ENCODE results near the gene OR8K3. TPM values are rescaled to one million over a fixed set of nuclear protein-coding genes. Genes with fewer than 3 reads are reported as not detected.

Gene OR8K3
- total RNA-seq, 1 donor from 2014 or later: not detected

DNA sequence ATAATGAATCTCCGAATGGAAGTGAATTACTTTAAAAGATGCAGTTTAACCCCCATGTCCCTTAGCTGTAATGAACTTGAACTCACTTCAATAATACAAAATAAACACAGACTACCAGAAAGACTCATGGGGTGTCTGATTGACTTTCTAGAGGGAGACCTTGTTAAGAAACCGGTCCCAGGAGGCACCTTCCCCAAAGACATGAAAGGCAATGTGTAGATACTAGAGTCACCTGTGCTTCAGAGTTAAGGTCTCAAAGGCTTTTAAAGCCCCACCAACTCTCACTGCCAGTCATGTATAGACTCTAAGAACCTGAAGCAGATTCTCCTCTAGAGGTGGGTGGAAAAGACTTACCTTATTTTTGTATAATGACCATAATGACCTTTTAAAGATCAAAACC, 39.0 kb downstream of the OR8K3 start, which contains the start of gene OR8J1:
Gene OR8J1 (plus strand): TSS at position 301 of the 400 bp plus-strand sequence. CDS start 5,956 bp downstream, outside the sequence.
- no peak for DNase-seq (ENCODE audit: low spot score)
- Mint-ChIP-seq H3K36me3 (ENCODE audit: low read depth) (no peaks in the 10 kb centered on the region), H3K9me3 (ENCODE audit: low read depth) (no peaks in the 10 kb centered on the region), H3K27ac (ENCODE audit: unreplicated experiment) (no peak within 1 kb of the TSS), H3K27me3 (ENCODE audit: low read depth) (peaks cover 2% of the 10 kb centered on the region), H3K4me3 (ENCODE audit: unreplicated experiment) (no peak within 1 kb of the TSS), H3K4me1 (ENCODE audit: low read depth) (no peaks in the 10 kb centered on the region)
- TF ChIP-seq, protein P1, sequence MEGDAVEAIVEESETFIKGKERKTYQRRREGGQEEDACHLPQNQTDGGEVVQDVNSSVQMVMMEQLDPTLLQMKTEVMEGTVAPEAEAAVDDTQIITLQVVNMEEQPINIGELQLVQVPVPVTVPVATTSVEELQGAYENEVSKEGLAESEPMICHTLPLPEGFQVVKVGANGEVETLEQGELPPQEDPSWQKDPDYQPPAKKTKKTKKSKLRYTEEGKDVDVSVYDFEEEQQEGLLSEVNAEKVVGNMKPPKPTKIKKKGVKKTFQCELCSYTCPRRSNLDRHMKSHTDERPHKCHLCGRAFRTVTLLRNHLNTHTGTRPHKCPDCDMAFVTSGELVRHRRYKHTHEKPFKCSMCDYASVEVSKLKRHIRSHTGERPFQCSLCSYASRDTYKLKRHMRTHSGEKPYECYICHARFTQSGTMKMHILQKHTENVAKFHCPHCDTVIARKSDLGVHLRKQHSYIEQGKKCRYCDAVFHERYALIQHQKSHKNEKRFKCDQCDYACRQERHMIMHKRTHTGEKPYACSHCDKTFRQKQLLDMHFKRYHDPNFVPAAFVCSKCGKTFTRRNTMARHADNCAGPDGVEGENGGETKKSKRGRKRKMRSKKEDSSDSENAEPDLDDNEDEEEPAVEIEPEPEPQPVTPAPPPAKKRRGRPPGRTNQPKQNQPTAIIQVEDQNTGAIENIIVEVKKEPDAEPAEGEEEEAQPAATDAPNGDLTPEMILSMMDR (IDR thresholded peaks at IDR 0.05): no peak

Other genes with a start within 250 kb of the OR8K3 start
- gene OR8I2, start 221.8 kb upstream of the OR8K3 start, total RNA-seq: not detected in 3 replicates
- gene OR8H2, start 211.5 kb upstream of the OR8K3 start, total RNA-seq: not detected in 3 replicates
- gene OR8H3, start 192.8 kb upstream of the OR8K3 start, total RNA-seq: not detected in 3 replicates
- not detected in 3 replicates for gene OR8J3, start 174.9 kb upstream of the OR8K3 start, total RNA-seq
- not detected in 3 replicates for gene OR8K5, start 154.8 kb upstream of the OR8K3 start, total RNA-seq
- not detected in 3 replicates for gene OR5J2, start 138.5 kb upstream of the OR8K3 start, total RNA-seq
- gene OR5T2, start 80.9 kb upstream of the OR8K3 start, total RNA-seq: not detected in 3 replicates
- not detected in 3 replicates for gene OR5T3, start 62.9 kb upstream of the OR8K3 start, total RNA-seq
- gene OR5T1, start 41.0 kb upstream of the OR8K3 start, total RNA-seq: not detected in 3 replicates
- gene OR8H1, start 22.9 kb upstream of the OR8K3 start, total RNA-seq: not detected in 3 replicates
- not detected in 3 replicates for gene OR8K1, start 30.9 kb downstream of the OR8K3 start, total RNA-seq
- not detected in 3 replicates for gene OR8J1, start 39.1 kb downstream of the OR8K3 start, total RNA-seq
- gene OR8U1, start 60.5 kb downstream of the OR8K3 start, total RNA-seq: not detected in 3 replicates
- gene OR5AL1, start 97.6 kb downstream of the OR8K3 start, total RNA-seq: not detected in 3 replicates
- not detected in 3 replicates for gene OR5M3, start 158.2 kb downstream of the OR8K3 start, total RNA-seq
- not detected in 3 replicates for gene OR5M8, start 176.2 kb downstream of the OR8K3 start, total RNA-seq
- not detected in 3 replicates for gene OR5M11, start 228.1 kb downstream of the OR8K3 start, total RNA-seq